ENCODE results near the gene JAZF1. TPM values are rescaled to one million over a fixed set of nuclear protein-coding genes. Genes with fewer than 3 reads are reported as not detected.

Gene JAZF1
- total and polyA plus RNA-seq, 2 experiments from 2014 or later = 13.8 to 19.6 TPM

DNA sequence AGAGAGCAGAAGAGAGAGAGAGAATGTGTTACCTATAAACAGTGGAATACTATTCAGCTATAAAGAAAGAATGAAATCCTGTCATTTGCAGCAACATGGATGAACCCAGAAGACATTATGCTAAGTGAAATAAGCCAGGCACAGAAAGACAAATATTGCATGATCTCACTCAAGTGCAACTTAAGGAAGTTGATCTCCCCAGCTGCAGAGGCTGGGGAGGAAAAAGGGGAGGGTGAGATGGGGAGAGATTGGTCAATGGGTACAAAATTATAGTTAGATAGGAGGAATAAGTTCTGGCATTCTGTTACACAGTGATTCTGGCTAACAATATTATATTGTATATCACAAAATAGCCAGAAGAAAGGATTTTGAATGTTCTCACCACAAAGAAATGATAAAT is 11.2 kb upstream of the JAZF1 start:
- H3F3A ChIP-seq (ENCODE audit: insufficient read depth) = no peaks in the 10 kb centered on the region
- in situ Hi-C loops (cut with MboI) = no loop called here
- no peak overlapping the region for H3K27ac ChIP-seq
- no peak overlapping the region for H2AFZ ChIP-seq
- no peaks in the 10 kb centered on the region for H4K20me1 ChIP-seq (ENCODE audit: insufficient read depth)
- no peak overlapping the region for H3K4me2 ChIP-seq (ENCODE audit: unreplicated experiment)
- no peaks in the 10 kb centered on the region for H3K36me3 ChIP-seq (ENCODE audit: low read depth)
- H3K4me3 ChIP-seq = no peak overlapping the region
- H3K9me2 ChIP-seq (ENCODE audit: insufficient read depth) = no peaks in the 10 kb centered on the region
- TF ChIP-seq EZH2phosphoT487 (IDR thresholded peaks at IDR 0.05; ENCODE audit: insufficient read depth, low read depth) (no peak), EZH2 (IDR thresholded peaks at IDR 0.05; ENCODE audit: insufficient read depth, poor library complexity, severe bottlenecking) (no peak)
- H3K27me3 ChIP-seq (replicated peaks; ENCODE audit: insufficient read depth) = no peaks in the 10 kb centered on the region
- H3K79me2 ChIP-seq (ENCODE audit: insufficient read depth) = no peaks in the 10 kb centered on the region
- no peak overlapping the region for H3K9ac ChIP-seq
- no peaks in the 10 kb centered on the region for H3K9me3 ChIP-seq (ENCODE audit: low read depth)
- DNase-seq = no peak
- H3K4me1 ChIP-seq (ENCODE audit: insufficient read depth) = no peaks in the 10 kb centered on the region

DNA sequence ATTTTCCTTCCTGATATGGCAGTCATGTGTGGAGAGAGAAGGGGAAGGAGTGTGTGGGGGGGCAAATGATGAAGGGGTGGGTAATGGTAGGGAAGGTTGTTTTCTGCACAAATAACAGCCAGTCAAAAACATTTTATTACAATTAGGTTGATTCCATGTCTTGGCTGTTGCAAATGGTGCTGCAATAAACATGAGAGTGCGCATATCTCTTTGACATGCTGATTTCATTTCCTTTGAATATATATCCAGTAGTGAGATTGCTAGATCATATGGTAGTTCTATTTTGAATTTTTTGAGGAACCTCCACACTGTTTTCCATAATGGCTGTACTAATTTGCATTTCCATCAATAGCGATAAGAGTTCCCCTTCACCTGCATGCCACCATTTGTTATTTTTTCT is 10.6 kb upstream of the JAZF1 start:
- H3K79me2 ChIP-seq (ENCODE audit: insufficient read depth) = no peaks in the 10 kb centered on the region
- H3K9me3 ChIP-seq (ENCODE audit: low read depth) = no peaks in the 10 kb centered on the region
- no peaks in the 10 kb centered on the region for H4K20me1 ChIP-seq (ENCODE audit: insufficient read depth)
- H3K9ac ChIP-seq = no peak overlapping the region
- in situ Hi-C loops (cut with MboI) = no loop called here
- H3K4me2 ChIP-seq (ENCODE audit: unreplicated experiment) = no peak overlapping the region
- no peaks in the 10 kb centered on the region for H3F3A ChIP-seq (ENCODE audit: insufficient read depth)
- H3K9me2 ChIP-seq (ENCODE audit: insufficient read depth) = no peaks in the 10 kb centered on the region
- H3K27me3 ChIP-seq (replicated peaks; ENCODE audit: insufficient read depth) = no peaks in the 10 kb centered on the region
- H3K27ac ChIP-seq = no peak overlapping the region
- no peak overlapping the region for H2AFZ ChIP-seq
- no peak for TF ChIP-seq EZH2 (IDR thresholded peaks at IDR 0.05; ENCODE audit: insufficient read depth, poor library complexity, severe bottlenecking)
- no peak for TF ChIP-seq EZH2phosphoT487 (IDR thresholded peaks at IDR 0.05; ENCODE audit: insufficient read depth, low read depth)
- WGBS, 2 experiments (ENCODE audit: low coverage in 1 of 2, low lambda C conversion rate in 2 of 2, missing lambda C conversion rate in 2 of 2) = 98% methylated on average over 2 of the region's 2 CpGs
- DNase-seq = no peak
- H3K4me1 ChIP-seq (ENCODE audit: insufficient read depth) = no peaks in the 10 kb centered on the region
- H3K4me3 ChIP-seq = no peak overlapping the region
- no peaks in the 10 kb centered on the region for H3K36me3 ChIP-seq (ENCODE audit: low read depth)

DNA sequence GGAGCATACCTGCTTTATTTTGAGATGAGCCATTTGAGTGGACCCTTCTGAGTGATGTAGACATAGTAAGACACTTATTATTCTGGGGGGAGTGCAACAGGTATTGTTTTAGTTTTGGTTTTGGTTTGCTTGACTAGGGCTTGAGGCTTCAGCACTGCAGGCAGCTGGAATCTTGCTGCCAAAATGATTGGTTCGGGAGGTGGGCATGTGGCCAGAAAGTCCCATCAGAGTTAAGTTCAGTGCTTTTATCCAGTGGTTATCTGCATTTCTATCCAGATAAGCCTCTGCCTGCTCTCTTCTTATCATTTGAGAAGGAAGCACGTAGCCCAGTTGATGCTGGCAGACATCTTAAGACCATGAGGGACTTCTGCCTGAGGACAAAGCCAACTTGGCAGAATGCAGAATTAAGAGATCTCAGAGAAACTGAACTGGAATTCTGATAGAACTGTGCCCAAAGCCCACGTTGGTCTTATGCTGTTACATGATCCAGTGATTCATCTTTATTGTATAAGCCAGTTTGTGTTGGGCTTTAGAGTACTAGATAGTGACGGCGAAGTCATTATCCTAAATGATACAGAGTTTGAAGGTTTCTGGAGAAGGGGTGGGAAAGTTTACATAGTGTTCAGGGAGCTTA is 9.6 kb upstream of the JAZF1 start:
- H2AFZ ChIP-seq = no peak overlapping the region
- DNase-seq = no peak
- no peaks in the 10 kb centered on the region for H3K27me3 ChIP-seq (replicated peaks; ENCODE audit: insufficient read depth)
- no peaks in the 10 kb centered on the region for H4K20me1 ChIP-seq (ENCODE audit: insufficient read depth)
- H3K9me3 ChIP-seq (ENCODE audit: low read depth) = no peaks in the 10 kb centered on the region
- no peaks in the 10 kb centered on the region for H3F3A ChIP-seq (ENCODE audit: insufficient read depth)
- in situ Hi-C loops (cut with MboI) = no loop called here
- TF ChIP-seq EZH2 (IDR thresholded peaks at IDR 0.05; ENCODE audit: insufficient read depth, poor library complexity, severe bottlenecking) (no peak), EZH2phosphoT487 (IDR thresholded peaks at IDR 0.05; ENCODE audit: insufficient read depth, low read depth) (no peak)
- H3K36me3 ChIP-seq (ENCODE audit: low read depth) = no peaks in the 10 kb centered on the region
- H3K79me2 ChIP-seq (ENCODE audit: insufficient read depth) = no peaks in the 10 kb centered on the region
- no peak overlapping the region for H3K4me3 ChIP-seq
- H3K9ac ChIP-seq = no peak overlapping the region
- no peaks in the 10 kb centered on the region for H3K4me1 ChIP-seq (ENCODE audit: insufficient read depth)
- H3K9me2 ChIP-seq (ENCODE audit: insufficient read depth) = no peaks in the 10 kb centered on the region
- no peak overlapping the region for H3K4me2 ChIP-seq (ENCODE audit: unreplicated experiment)
- 59 to 67% methylated on average over 5 of the region's 5 CpGs for WGBS, 2 experiments (ENCODE audit: low coverage in 1 of 2, low lambda C conversion rate in 2 of 2, missing lambda C conversion rate in 2 of 2)
- no peak overlapping the region for H3K27ac ChIP-seq

DNA sequence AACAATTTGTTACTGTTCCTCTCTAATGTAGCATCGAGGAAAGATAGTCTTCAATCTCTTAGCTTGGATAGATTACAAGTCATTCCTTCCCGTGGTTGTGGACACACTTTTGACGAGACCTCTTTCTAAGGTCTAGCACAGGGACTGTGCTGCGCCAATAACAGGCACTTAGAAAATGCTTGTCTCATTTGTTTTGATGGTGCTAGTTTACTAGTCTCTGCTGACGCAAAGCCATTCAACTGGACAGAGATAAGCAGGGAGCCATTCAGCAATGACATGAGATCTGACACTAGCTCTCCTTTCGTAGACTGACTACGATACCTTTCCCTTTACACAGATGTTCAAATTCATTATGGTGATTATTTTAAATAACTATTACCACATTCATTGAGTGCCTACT is 6.4 kb upstream of the JAZF1 start:
- whole genome bisulfite sequencing, 2 experiments (ENCODE audit: low coverage in 1 of 2, low lambda C conversion rate in 2 of 2, missing lambda C conversion rate in 2 of 2) = 95 to 96% methylated on average over 7 of the region's 7 CpGs
- TF ChIP-seq EZH2 (IDR thresholded peaks at IDR 0.05; ENCODE audit: insufficient read depth, poor library complexity, severe bottlenecking) (no peak), EZH2phosphoT487 (IDR thresholded peaks at IDR 0.05; ENCODE audit: insufficient read depth, low read depth) (no peak)

DNA sequence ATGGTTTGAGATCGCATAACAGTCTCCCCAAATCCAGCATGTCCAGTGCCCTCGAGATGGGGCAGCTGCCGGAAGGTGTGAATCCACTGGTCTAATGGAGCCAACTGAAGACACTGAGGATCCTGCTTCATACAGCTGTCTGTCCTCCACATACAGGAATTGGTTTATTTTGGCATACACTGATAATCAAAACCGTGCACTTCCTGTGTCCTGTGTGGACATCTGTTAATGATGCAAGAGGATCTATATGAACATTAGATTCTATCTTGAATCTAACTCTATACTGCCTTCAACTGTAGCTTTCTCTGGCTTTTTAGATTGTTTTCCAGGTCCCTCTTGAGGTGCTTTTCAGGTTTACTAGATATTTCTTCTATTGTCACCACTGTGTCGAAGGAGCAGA is 3.0 kb upstream of the JAZF1 start:
- WGBS, 2 experiments (ENCODE audit: low coverage in 1 of 2, low lambda C conversion rate in 2 of 2, missing lambda C conversion rate in 2 of 2) = 79 to 82% methylated on average over 5 of the region's 5 CpGs

More for the DNA sequence above, 6.4 kb upstream of the JAZF1 start:
- Histone ChIP-seq H3K27ac (no peak overlapping the region), H3K9me2 (ENCODE audit: insufficient read depth) (no peaks in the 10 kb centered on the region), H3K4me3 (no peak overlapping the region), H2AFZ (no peak overlapping the region), H3K4me1 (ENCODE audit: insufficient read depth) (no peaks in the 10 kb centered on the region), H3K9ac (no peak overlapping the region), H3K9me3 (ENCODE audit: low read depth) (no peaks in the 10 kb centered on the region), H3K36me3 (ENCODE audit: low read depth) (no peaks in the 10 kb centered on the region), H3K27me3 (replicated peaks; ENCODE audit: insufficient read depth) (no peaks in the 10 kb centered on the region), H3K79me2 (ENCODE audit: insufficient read depth) (no peaks in the 10 kb centered on the region), H3F3A (ENCODE audit: insufficient read depth) (no peaks in the 10 kb centered on the region; the same call in 1 of the 2 replicates), H3K4me2 (ENCODE audit: unreplicated experiment) (no peak overlapping the region), H4K20me1 (ENCODE audit: insufficient read depth) (no peaks in the 10 kb centered on the region)
- DNase-seq = no peak
- in situ Hi-C loops (cut with MboI) = no loop called here

More for the DNA sequence above, 3.0 kb upstream of the JAZF1 start:
- no peak overlapping the region for H2AFZ ChIP-seq
- no peaks in the 10 kb centered on the region for H4K20me1 ChIP-seq (ENCODE audit: insufficient read depth)
- no peak overlapping the region for H3K4me2 ChIP-seq (ENCODE audit: unreplicated experiment)
- peaks cover 5% of the 10 kb centered on the region; the same call in 1 of the 2 replicates for H3K4me1 ChIP-seq (ENCODE audit: insufficient read depth)
- no peaks in the 10 kb centered on the region for H3K36me3 ChIP-seq (ENCODE audit: low read depth)
- peaks cover 6% of the 10 kb centered on the region for H3K79me2 ChIP-seq (ENCODE audit: insufficient read depth)
- H3K9me2 ChIP-seq (ENCODE audit: insufficient read depth) = no peaks in the 10 kb centered on the region
- no peak overlapping the region for H3K27ac ChIP-seq
- in situ Hi-C loops (cut with MboI) = no loop called here
- H3K4me3 ChIP-seq = no peak overlapping the region
- H3K9ac ChIP-seq = no peak overlapping the region
- no peaks in the 10 kb centered on the region for H3K27me3 ChIP-seq (replicated peaks; ENCODE audit: insufficient read depth)
- TF ChIP-seq EZH2 (IDR thresholded peaks at IDR 0.05; ENCODE audit: insufficient read depth, poor library complexity, severe bottlenecking) (no peak), EZH2phosphoT487 (IDR thresholded peaks at IDR 0.05; ENCODE audit: insufficient read depth, low read depth) (no peak)
- no peak for DNase-seq
- H3K9me3 ChIP-seq (ENCODE audit: low read depth) = no peaks in the 10 kb centered on the region
- no peaks in the 10 kb centered on the region; the same call in 1 of the 2 replicates for H3F3A ChIP-seq (ENCODE audit: insufficient read depth)

All from GM23248 (cell line).